LNCaP clone FGC (cell line): ENCODE data around the gene MAML1.

Experiments used
- DNase-seq: peaks from one replicate; pipeline ENCODE4 v3.0.0-alpha.2; 2011; ENCODE audit warnings: low read depth
- H3K4me3 ChIP-seq: 2 replicates; pipeline ENCODE4 v1.5.1; 2011; ENCODE audit warnings: mild to moderate bottlenecking, low read depth, low read length, control low read depth
- CTCF ChIP-seq: IDR thresholded peaks from 2 replicates; pipeline ENCODE4 v1.5.1; 2012; ENCODE audit warnings: mild to moderate bottlenecking; ENCODE audit not compliant: control insufficient read depth, insufficient read depth; ENCODE audit errors: extremely low read depth

The MAML1 gene

GRCh38 chr5:179767496-179768100 lies 35.0 kb downstream of the MAML1 start:
- no peak overlapping the region for H3K4me3 ChIP-seq
- DNase-seq: no peak
- no peak for TF ChIP-seq CTCF

GRCh38 chr5:179768326-179769085 lies 35.9 kb downstream of the MAML1 start:
- H3K4me3 ChIP-seq: no peak overlapping the region
- no peak for TF ChIP-seq CTCF
- no peak for DNase-seq

DNA sequence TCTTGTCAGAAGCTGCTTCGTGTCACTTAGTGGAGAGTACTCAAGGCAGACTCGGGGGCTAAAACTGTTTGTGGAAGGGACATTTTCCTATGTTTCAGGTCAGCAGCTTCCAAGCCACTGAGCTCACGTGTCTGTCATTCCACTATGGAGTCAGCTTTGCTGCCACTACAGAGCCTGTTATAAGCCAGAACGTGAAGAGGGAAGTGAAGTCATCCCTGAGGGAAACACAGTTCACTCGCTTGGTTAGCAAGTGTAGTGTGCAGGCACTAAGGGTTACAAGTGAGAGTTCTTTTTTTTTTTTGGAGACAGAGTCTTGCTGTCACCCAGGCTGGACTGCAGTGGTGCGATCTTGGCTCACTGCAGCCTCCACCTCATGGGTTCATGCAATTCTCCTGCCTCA lies 36.6 kb downstream of the MAML1 start:
- DNase-seq: no peak
- no peak overlapping the region for H3K4me3 ChIP-seq
- no peak for TF ChIP-seq CTCF

DNA sequence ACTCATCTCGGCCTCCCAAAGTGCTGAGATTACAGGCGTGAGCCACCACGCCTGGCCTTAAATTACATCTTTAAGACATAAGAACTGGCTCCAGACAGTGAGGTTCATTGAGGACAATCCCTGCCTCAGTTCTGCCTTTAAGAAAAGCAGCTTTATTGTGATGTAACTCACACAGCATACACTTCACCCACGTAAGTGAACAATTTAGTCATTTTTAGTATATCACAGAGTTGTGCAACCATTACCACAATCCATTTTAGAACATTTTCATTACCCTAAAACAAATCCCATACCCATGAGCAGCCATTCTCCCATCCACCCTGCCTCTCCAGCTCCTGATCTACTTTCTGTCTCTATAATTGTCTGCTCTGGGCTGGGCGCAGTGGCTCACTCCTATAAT lies 37.2 kb downstream of the MAML1 start:
- no peak for TF ChIP-seq CTCF
- no peak for DNase-seq
- no peak overlapping the region for H3K4me3 ChIP-seq

GRCh38 chr5:179771311-179771895 lies 38.8 kb downstream of the MAML1 start:
- no peak for TF ChIP-seq CTCF
- no peak for DNase-seq
- no peak overlapping the region for H3K4me3 ChIP-seq

- no peak for DNase-seq
- no peak for TF ChIP-seq CTCF
- no peak overlapping the region for H3K4me3 ChIP-seq
These were observed 39.7 kb downstream of the MAML1 start for GRCh38 chr5:179772351-179772750.

- H3K4me3 ChIP-seq: no peak overlapping the region
- no peak for DNase-seq
- no peak for TF ChIP-seq CTCF
These were observed 41.0 kb downstream of the MAML1 start for GRCh38 chr5:179773686-179774040.
